Urothelium cell line (cell line): ENCODE data around the gene SNTG2.

ENCODE experiments used
- DNase-seq: peaks from one replicate; pipeline ENCODE4 v3.0.0; 2011; ENCODE audit warnings: low spot score, mixed read lengths
- FAIRE-seq: peaks from 2 replicates; lab custom pipeline; 2011; peaks lifted over from hg19 to GRCh38; lab: Jason Lieb, UNC

SNTG2 gene

DNA sequence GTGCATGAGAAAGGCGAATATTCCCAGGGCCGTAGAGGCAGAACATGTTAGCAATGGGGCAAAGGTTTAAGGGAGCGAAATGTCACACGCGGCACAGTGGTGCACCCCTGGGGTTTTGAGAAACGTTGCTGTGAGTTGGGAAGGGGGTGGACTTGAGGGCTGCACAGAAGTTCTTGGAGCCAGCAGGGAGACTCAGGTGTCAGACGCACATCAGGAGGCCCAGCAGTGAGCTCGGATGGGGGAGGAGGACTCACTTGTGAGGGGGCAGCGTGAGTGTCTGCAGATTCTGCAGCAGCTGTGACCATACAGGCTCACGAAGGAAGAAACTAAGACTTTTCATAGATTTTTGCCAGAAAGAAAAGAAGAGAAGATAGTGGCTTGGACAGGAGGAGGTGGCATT, 218.2 kb downstream of the SNTG2 start:
- DNase-seq (no peak), FAIRE-seq (no peak)

DNA sequence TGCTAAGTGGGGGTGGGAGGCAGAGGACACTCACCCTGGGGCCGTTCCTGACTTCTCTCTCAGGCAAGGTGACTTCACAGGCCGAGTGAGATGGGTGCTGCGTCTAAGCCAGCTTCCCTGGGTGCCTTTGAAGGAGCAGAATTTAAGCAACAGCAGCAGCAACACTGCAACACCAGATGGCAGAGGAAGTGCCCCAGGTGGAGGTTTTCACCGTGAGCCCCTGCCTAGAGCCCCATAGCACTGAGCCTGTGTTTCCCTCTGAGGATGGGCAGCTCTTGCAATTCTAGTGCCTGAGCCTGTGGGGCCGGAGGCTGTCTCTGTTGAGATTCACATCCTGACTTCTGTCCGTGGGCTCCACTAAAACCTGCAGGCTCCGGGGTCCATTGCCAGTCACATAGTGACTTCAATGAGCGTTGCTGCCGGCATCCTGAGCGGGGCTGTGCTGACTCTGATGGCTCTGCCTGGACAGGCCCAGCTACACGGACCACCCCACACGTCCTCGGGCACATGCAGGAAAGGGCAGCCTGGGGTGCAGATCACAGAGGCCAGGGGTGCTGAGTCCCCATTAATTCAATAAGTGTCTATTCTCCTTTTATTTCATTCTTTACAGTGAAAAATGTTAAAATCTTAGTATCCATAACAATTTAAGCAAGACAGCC, 218.8 kb downstream of the SNTG2 start:
- FAIRE-seq, result no peak
- DNase-seq, result no peak

DNA sequence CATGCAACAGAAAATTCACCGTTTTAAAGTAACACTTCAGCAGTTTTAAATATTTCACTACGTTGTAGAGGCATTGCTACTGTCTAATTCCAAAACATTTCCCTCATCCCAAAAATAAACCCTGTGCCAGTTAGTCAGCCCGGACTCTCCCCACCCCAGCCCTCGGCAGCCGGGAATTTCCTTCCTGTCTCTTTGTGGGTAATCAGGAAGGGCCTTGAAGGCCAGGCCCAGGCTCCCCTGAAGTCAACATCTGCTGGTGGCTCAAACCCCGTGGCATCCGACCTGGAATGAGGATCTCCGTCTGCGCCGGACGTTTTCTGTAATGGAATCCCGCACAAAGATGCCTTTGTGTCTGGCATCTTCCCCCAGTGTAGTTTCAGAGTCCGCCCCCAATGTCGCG, 219.6 kb downstream of the SNTG2 start:
- DNase-seq (no peak), FAIRE-seq (no peak)

DNA sequence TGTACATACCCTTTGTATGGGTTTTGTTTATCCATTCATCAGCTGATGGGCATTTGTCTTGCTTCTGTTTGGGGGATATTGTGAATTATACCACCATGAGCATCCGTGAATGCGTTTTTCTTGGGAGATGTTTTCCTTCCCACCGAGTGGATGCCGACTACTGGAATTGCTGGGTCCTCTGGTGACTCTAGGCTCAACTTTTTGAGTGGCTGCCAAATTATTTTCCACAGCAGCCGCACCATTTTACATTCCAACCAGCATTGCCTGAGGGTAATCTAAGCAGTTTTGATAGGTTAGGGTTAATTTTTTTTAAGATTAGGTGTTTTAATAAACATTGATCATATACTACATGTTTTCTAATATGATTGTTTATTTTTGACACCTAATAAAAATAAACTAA, 220.1 kb downstream of the SNTG2 start:
- no peak for FAIRE-seq

DNA sequence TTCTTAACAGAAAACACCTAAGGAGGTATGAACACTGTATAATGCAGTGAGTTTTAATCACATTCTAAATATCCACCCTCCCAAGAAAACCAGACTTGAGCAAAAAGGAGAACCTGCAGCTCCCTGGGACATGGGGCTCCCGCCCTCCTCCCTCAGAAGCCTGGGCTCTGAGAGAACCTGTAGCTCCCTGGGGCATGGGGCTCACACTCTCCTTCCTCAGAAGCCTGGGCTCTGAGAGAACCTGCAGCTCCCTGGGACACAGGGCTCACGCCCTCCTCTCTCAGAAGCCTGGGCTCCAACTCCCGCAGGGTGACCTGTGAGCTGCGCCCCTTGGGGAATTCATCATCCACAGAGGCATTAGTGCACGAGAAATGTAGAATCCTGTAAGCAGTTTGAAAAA, 222.9 kb downstream of the SNTG2 start:
- FAIRE-seq, result no peak

More for the DNA sequence above, 220.1 kb downstream of the SNTG2 start:
- no peak for DNase-seq

DNA sequence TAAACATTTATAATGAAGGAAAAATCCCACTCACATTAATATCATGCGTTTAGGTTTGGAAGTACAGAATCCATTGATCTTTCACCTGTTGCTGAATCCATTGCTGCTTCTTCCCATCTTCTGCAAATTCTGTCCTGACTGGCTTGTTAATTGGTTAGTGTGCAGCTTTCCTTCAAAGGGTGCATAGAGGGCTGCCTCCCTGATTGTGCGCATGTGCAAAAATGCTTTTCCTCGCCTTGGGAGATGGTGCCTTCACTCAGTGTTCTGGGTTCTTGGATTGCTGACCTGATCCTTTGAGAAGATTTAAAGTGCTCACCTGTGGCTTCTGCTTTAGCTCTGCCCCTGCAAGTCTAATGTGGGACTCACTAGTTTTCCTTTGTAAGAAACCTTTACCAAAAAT, 231.2 kb downstream of the SNTG2 start:
- DNase-seq (no peak), FAIRE-seq (no peak)

More for the DNA sequence above, 222.9 kb downstream of the SNTG2 start:
- no peak for DNase-seq

DNA sequence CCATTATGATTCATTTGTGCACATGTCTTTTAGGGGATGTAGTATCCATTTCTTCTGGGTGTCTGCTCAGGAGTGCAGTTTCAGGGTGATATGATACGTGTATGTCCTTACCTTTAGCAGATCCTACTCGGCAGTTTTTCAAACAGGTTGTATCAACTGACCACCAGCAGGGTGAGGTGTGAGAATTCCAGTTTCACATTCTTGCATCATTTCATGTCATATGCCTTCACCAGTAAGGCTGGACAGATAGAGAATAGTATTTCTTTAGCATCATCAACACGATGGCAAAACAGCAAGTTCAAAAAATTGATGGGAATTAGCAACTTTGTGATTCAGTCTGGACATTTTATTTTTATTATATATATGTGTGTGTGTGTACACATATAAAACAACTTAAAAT, 232.7 kb downstream of the SNTG2 start:
- DNase-seq, result no peak
- no peak for FAIRE-seq

DNA sequence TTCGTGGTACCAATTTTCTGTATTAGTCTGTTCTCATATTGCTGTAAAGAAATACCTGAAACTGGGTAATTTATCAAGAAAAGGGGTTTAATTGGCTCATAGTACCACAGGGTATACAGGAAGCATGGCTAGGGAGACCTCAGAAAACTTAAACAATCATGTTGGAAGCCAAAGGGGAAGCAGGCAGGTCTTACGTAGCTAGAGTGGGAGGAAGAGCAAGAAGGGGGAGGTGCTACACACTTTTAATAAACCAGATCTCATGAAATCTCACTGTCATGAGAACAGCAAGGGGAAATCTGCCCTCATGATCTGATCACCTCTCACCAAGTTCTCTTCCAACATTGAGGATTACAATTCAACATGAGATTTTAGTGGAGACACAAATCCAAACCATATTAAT, 235.8 kb downstream of the SNTG2 start:
- FAIRE-seq, result no peak
- no peak for DNase-seq

DNA sequence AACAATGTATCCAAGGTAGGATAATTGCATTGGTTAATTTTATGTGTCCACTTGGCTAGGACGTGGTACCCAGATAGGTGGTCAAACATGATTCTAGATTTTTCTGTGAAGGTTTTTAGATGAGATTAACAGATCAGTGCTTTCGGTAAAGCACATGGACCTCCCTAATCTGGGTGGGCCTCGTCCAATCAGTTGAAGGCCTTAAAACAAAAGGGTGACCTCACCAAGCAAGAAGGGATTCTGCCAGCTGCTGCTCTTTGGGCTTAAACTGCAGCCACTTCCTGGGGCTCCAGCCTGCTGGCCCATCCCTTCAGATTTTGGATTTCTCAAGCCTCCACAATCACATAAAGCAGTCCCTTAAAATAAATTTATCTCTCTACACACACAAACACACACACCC, 236.5 kb downstream of the SNTG2 start:
- FAIRE-seq, result no peak

DNA sequence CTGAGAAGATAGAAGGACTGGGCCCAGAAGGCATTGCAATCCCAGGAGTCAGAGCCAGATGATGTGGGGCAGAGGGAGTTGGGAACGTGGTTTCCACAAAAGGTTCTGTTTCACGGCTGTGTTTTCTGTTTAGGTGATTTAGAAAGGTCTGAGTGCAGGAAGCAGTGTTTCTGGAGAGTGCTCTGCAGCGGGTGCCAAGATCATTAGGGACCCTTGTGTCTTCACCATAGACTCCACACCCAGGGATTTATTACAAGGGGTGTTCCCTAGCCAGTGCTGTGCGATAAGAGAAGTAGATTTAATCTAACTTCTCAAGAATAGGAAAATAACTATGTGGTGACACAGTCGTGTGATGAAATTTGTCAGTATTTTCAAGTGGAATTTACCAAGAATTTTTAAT, 241.5 kb downstream of the SNTG2 start:
- FAIRE-seq (no peak), DNase-seq (no peak)

More for the DNA sequence above, 236.5 kb downstream of the SNTG2 start:
- no peak for DNase-seq

DNA sequence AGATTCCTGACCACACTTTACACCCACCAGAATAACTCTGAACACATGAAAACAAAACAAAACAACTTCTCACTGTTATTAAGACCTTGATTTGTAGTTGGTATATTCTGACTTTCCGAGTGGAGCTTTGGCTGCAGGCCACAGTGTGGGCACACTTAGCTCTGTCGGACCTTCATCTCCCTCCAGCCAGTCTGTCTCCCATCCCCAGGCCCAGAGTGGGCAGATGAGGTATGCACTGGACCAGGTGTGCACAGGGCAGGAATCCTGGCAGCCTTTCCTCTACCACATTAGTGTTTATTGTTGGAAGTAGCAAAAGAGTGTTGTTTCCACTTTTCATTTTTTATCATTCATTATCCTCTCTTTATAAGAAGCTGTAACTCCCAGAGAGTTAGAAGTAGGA, 243.2 kb downstream of the SNTG2 start:
- FAIRE-seq (no peak), DNase-seq (no peak)

DNA sequence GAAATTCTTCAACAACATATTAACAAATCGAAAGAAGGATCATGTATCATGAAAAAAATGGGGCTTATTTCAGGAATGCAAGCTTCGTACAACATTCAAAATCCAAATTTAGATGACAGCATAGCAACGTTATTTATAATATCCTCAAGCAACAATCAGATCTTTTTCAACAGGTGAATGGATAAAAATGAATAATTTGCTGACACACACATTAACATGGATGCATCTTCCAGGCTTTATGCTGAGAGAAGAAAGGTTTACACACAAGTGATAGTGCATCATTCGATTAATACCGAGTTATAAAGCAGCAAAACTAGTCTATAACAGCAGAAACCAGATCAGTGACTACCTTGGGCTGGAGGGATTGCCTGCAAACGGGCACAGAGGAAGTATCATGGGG, 253.1 kb downstream of the SNTG2 start:
- FAIRE-seq (no peak), DNase-seq (no peak)

DNA sequence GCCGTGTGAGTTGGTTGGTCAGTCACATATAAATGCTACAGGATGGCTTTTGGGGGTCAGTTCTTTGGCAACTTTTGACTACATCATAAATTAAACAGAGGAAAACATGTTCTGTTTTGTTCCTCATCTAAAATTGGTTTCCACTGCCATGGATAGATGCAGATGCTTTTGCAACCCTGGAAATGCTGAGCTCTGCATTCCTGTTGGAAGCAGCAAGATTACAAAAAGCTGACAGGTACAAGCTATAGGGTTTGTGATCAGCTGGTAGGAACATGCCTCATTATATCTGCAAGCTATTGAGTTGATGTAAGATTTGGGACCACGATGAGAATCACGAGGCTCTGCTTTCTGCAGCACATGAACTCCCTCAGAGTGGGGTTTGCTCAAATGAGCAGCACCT, 255.2 kb downstream of the SNTG2 start:
- FAIRE-seq (no peak), DNase-seq (no peak)

DNA sequence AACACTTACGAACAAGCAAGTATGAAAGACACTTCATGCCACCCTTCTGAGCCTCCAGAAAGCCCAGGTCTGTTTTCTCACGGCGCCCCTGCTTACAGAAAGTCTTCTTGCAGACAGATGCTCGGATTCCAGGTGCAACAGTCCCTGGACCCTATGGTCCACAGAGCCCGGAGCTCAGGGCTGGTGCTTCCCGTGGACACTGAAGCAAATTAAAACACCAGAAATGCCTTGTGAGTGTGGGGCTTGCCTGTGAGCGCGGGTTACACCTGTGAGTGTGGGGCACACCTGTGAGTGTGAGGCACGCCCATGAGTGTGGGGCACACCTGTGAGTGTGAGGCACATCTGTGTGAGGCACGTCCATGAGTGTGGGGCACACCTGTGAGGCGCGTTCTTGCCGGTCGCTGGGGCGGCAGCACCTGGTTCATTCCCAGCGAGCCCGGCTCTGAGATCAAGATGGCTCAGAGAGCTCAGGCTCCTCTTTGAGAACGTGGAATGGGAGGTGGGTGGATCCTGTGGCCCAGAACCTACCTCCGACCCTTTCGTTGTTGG, 257.4 kb downstream of the SNTG2 start:
- no peak for FAIRE-seq
- DNase-seq, result no peak

DNA sequence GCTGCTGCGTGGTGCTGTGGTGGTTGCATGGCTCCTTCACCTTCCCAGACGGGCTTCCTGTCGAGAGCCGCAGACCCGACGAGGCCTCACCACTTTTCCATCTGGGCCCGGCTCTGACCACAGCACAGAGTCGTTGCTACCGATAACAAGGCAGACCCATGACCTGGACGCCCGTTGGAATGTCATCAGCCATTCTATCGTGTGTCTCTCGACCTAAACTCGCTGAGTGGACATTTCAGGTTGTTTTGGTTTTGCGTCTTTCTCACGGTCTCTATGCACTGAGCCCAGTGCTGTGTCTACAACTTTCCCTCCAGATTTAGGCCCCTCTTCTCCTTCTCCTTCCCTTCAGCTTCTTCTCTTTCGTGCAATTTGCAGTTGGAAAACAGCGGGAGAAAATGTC, 257.9 kb downstream of the SNTG2 start:
- no peak for FAIRE-seq
- DNase-seq, result no peak

DNA sequence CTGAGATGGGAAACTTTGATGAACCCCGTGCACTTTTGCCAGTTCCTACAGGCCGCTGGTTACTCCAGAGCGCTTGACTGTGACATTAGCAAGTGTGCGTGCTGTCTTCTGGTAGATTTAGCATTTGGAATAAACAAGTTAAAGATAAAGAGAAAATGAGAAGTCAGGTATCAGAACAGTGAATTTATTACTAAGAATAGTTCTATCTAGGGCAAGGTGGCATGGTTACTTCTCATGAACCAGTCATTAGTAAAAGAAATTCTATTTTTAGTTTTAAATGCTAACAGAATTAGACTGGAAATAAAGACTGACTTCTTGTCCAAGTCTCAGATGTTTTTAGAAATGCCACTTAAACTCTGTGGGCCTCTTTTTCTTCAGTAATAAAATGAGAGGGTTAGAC, 258.6 kb downstream of the SNTG2 start:
- FAIRE-seq, result no peak

DNA sequence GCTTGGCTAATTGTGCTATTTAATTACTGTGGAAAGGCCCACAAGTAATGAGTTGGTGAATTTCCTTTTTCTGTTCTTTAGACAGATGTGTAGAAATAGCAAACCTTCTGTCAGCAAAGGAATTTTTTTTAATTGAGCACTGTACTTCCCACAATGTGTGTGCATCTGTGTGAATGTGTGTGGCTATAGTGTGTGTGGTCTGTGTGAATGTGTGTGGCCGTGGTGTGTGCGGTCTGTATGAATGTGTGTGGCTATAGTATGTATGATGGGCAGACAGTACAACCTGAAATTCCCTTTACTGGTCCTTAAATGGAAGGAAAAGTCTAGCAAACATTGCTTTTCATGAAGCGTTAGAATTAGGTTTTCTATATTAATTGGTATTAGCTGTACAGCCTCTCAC, 259.1 kb downstream of the SNTG2 start:
- DNase-seq, result no peak
- no peak for FAIRE-seq

More for the DNA sequence above, 258.6 kb downstream of the SNTG2 start:
- no peak for DNase-seq

DNA sequence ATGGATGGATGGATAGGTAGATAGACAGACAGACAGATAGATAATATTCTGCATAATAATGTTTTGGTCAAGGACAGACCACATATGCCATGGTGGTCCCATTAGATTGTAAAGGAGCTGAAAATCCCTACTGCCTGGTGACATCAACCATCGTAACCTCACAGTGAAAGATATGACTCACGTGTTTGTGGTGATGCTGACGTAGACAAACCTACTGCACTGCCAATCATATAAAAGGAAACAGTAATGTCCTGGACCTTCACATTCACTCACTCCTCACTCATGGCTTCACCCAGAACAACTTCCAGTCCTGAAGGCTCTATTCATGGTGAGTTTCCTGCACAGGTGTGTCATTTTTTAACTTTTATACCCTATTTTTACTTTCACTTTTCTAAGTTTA, 259.7 kb downstream of the SNTG2 start:
- FAIRE-seq, result no peak
- DNase-seq, result no peak

DNA sequence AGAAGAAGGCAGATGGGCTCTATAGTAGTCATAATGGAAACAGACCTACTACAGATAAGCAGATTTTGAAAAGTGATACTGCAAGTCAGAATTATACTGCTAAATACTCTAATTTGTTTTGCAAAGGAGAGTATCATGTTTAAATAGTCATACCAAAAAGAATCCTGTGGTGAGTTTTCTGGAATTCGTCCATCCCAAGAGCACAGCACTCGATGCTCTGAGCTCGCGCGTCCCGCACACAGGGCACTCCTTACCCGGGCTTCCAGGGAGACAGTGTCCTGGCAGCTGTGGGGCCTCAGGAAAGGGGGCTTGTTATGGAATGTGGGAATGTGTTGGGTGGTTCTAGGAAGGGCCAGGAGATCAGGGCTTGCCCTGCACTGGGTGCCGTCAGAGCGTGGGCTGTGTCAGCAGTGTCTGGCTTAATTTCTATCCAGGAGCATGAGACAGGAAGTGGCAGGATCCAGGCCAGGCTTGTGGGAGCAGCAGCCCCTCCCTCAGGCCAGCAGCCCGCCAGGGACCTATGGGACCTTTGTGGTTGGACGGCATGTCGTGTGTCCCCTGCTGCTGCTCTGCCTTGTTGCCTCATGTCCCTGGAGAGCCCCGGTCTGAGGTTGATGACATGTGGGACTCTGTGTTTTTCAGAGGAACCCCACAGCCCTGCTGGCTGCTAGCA, 269.4 kb downstream of the SNTG2 start:
- no peak for FAIRE-seq

DNA sequence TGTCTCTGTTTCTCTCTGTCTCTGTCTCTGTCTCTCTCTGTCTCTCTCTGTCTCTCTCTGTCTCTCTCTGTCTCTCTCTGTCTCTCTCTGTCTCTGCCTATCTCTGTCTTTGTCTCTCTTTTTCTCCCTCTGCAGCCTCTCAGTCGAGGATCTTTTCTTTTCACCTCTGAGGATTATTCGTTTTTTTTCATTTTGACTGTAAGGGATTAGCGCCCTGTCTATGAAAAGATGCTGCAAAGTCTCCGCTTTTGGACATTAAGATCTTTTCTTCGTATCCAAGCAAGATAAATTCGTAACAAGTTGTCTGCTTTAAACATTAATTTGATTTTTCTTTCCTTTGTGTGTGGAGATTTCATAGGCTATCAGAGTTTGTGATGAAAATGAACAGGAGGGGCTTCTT, 271.4 kb downstream of the SNTG2 start:
- DNase-seq (no peak), FAIRE-seq (no peak)

More for the DNA sequence above, 269.4 kb downstream of the SNTG2 start:
- peak; percentile 56 for DNase-seq

DNA sequence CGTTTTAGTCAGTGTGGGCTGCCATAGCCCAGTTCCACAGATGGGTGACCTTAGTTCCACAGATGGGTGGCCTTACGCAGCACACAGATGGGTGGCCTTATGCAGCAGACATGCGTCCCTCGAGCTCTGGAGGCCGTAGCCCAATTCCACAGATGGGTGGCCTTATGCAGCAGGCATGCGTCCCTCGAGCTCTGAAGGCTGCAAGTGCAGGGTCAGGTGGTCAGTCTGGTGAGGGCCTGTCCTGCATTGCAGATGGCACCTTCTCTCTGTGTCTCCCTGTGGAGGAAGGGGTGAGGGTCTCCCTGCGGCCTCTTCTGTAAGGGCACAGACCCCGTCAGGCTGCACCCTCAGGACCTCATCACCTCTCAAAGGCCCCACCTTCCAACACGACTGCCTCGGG, 273.1 kb downstream of the SNTG2 start:
- no peak for FAIRE-seq
- no peak for DNase-seq

DNA sequence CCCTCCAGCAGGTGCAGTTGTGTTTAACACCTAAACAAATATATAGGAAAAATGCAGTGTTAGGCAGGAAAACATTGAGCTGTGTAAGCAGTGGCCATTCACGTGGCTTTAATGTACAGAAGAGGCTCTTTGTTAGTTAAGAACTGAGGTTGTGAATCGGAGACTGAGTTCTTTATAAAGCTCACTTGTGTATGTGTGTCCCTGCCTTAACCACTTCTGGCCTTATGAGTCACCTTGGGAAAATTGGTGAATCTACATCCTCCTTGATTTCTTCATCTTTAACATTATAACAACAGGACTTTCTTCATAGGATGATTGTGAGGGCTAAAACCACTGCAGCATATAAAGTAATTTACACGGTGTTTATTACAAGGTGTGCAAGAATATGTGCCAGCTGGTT, 274.3 kb downstream of the SNTG2 start:
- FAIRE-seq (no peak), DNase-seq (no peak)
